GM21515 (cell line): ENCODE results near the gene PRR5.
"Not testable (repeated sequence)": the region's sequence is repeated elsewhere in the genome, so short reads cannot be mapped to it uniquely, and the experiment has no call there.

Source experiments
- ATAC-seq: cut with Tn5 transposase; IDR thresholded peaks from one replicate; pipeline ENCODE4 v1.9.1; 2021; ENCODE audit not compliant: unreplicated experiment

The PRR5 gene, protein sequence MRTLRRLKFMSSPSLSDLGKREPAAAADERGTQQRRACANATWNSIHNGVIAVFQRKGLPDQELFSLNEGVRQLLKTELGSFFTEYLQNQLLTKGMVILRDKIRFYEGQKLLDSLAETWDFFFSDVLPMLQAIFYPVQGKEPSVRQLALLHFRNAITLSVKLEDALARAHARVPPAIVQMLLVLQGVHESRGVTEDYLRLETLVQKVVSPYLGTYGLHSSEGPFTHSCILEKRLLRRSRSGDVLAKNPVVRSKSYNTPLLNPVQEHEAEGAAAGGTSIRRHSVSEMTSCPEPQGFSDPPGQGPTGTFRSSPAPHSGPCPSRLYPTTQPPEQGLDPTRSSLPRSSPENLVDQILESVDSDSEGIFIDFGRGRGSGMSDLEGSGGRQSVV

DNA sequence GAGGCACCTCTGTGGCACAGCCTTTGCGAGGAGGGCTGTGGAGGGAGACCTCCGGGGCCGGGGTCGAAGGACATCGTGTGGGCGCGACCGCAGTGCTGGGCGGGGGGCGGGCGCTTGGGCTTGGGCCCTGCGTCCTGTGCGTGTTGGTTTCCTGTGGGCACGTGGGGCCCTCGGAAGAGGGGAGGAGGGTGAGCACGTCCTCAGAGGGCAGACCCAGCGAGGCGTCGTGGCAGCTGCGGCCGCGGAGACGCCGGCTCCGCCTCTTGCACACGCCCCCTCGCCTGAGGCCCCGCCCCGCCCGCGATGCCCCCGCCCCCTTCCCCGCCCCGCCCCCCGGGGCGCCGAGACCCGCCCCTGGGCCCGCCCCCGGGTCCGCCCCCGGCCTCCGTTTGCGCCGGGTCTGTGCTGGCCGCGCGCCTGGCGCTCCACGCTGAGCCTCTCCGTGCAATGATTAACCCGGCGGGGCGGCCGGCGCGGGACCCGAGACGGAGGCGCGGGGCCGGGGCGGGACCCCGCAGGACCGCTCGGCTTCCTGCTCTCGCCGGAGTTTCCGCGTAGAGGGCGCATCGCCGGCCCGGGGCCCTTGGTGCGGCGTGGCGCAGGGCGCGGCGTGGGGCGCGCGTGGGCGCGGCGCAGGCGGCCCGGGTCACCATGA lies at the start of gene PRR5:
PRR5 (plus strand) TSS at position 381 of the 655 bp plus-strand sequence; CDS start at position 652, 271 bp downstream.
- ATAC-seq = peak; percentile 54

- not testable (repeated sequence) for ATAC-seq
These were observed 49.1 kb upstream of the PRR5 start for GRCh38 chr22:44652866-44653265.

- no peak for ATAC-seq
These were observed 43.6 kb upstream of the PRR5 start for GRCh38 chr22:44658311-44658953.

DNA sequence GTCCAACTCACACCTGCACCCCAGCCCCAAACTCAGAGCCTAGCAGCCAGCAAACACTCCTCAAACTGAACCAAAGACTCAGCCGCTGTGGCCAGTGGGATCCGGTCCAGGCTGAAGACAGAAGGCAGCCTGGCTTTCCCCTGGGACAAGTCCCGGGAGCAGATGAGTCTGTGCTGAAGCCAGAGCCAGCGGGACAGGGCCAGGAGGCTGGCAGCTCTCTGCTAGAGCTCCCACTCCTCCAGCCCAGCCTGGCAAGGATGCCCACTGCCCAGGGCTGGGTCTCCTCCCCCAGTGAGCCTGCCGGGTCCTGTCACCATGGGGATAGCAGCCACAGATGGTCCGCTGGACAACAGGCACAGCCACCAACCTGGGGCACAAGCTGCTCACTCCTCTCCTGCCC lies 42.9 kb upstream of the PRR5 start:
- ATAC-seq = no peak

GRCh38 chr22:44660051-44660830 lies 41.8 kb upstream of the PRR5 start:
- ATAC-seq = no peak

DNA sequence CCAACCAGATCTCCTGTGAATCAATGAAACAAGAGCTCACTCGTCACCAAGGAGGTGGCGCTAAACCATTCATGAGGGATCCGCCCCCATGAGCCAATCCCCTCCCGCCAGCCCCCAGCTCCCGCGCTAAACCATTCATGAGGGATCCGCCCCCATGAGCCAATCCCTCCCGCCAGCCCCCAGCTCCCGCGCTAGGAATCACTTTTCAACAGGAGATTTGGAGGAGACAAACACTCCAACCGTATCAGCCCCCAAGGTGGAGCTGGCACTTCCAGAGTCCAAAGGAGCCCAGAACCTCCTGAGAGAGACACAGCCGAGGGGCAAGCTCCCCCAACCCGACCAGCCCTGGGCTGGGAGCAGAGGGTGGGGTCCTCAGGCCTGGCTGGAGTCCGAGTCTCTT lies 40.9 kb upstream of the PRR5 start:
- no peak for ATAC-seq

- ATAC-seq = no peak
These were observed 40.1 kb upstream of the PRR5 start for GRCh38 chr22:44661659-44662569.

DNA sequence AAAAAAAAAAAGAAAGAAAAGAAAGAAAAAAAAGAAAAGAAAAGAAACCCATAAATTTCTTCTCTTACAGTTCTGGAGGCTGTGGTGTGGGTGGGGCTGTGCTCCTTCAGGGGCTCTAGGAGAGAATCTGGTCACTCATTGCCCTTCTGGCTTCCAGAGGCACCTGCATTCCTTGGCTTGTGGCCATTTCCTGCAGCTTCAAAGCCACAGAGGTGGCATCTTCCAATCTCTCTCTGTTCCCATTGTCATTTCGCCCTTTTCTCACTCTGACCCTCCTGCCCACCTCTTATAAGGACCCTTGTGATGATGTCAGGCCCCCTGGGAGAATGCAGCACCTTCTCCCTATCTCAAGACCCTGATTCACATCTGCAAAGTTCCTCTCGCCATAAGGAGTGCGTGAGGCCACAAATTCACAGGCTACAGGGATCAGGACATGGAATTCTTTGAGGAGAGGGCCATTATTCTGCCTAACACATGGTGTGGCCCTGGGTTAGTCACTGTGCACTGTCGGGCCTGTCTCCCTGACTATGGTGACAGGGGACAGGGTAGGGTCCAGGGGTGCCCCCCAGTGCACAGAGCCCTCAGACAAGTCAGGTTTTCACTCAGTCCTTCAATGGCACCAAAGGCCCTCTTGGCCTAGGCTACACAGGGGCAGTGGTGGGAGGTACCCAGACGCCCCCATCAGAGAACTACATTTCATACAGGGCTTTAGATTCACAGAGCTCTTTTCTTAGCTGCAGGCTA lies 38.6 kb upstream of the PRR5 start:
- ATAC-seq = no peak

DNA sequence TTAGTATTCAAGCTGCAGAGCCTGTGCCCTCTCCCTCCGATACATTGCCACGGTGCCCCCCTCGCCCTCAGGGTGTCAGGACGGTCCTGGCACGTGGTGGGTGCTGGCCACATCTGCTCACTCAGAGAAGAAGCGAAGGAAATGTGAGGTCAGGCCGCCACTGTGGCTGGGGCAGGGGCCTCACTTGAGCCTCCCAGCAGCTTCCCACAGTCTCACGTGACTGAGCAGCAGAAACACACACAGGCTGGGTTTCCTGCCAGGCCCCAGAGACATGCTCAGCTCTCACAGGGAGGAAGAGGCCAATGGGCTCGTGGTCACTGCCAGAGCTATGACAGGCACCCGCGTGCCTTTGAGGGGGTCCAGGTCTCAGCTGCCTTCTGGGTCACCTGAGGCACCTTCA lies 37.9 kb upstream of the PRR5 start:
- ATAC-seq = no peak

DNA sequence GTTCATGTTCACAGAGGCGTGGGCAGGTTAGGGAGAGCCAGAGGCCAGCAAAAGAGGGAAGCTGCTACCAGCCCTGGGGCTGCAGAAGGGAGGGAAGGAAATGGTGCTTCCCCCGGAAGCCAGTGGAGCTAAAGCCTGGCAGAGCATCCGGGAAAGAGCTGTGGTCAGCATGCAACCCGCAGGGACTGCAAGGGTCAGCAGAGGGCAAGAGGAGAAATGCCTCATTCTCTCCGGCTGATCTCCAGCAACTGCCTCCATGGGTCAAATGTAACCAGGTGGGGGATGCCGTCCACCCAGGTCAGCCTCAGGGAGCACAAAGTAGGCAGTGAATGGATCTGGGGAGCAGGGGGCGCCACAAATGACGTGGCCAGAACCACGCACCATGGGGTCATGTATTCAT lies 36.9 kb upstream of the PRR5 start:
- no peak for ATAC-seq

DNA sequence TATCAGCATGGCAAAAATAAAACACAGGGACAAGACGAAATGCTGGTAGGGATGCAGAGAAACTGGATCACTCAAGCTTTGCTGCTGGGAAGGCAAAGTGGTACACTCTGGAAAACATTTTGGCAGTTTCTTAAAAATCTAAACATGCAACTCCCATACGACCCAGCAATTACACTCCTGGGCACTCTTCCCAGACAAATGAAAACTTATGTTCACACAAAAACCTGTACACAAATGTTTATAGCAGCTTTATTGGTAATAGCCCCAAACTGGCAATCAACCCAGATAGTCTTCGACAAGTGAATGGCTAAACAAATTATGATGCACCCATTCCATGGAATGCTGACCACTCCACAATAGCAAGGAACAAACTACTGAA lies 35.8 kb upstream of the PRR5 start:
- no peak for ATAC-seq

DNA sequence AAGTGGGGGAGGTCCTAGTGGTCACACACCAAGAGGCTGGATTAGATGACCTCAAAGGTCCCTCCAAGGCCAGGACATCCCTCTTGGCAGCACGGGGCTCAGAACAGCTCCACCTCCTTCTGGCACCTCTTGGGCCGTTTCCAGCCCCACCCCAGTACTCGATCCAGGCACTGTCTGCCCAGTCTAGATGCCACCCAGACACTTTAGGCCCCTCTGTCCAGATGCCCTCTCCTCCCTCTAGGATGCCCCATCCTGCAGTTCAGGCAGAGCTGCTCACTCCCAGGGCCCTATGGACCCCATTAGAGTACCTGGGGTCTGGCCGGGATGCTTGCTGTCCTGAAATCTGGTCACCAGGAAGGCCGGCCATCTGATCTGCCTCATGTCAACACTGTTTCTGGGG lies 34.7 kb upstream of the PRR5 start:
- ATAC-seq = no peak

- no peak for ATAC-seq
These were observed 34.2 kb upstream of the PRR5 start for GRCh38 chr22:44667829-44668189.

GRCh38 chr22:44668190-44668885 lies 33.7 kb upstream of the PRR5 start:
- no peak for ATAC-seq

GRCh38 chr22:44668886-44669521 lies 33.0 kb upstream of the PRR5 start:
- no peak for ATAC-seq

DNA sequence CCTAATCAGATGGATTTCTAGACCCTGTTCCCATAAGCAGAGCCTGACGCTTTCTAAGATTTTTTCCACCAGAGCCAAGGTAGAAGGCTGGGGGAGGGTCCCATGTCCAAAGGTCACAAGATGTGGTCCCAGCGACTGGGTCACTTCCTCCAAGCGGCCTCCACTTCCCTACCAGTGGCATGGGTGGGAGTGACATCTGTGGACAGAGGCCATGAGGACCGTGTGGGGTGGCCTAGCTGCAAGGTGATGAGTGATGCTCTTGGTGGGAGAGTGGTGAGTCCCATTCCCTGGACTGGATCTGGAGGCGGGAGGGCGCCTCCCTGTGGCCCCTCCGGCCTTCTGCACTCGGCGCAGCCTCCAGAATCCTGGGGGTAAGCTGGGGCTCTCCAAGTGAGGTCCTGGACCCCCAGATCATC lies 32.4 kb upstream of the PRR5 start:
- ATAC-seq = no peak

DNA sequence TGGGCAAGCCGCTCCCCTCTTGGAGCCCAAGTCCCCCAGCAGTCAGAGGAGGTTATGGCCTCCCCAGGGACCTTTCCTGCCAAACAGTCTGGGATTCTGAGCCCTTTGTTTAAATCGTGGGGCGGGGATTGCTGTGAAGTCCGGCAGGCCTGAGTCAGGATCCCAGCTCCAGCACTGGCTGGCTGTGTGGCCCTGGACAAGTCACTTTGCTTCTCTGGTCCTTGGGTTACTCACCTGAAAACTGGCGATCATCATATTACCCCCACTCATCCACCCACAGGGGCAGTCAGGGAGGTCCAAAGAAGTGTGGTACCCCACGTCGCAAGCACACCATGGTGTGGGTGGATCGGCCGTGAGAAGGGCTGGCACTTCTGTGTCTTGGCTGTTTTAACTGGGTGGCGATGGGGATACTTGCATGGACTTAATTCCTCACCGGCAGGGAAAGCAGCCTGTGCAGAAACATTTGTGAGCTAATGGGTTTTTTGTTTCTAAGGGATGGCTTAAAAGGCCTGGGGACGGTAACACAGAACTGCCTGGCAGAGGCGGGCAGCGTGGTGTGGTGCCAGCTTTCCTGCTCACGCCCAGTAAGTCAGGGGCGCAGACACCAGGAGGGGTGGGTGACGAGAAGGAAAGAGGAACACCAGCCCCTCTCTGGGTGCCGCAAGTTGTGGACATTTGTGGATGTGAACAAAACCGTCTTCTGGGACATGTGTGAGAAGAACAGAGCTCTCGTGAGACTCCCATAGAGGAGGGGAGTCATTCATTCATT lies 31.6 kb upstream of the PRR5 start:
- ATAC-seq = no peak

- no peak for ATAC-seq
These were observed 30.3 kb upstream of the PRR5 start for GRCh38 chr22:44671742-44672141.
